ENCODE results near the gene GRM5.
"Not testable (repeated sequence)": the region's sequence is repeated elsewhere in the genome, so short reads cannot be mapped to it uniquely, and the experiment has no call there.

Gene GRM5

GRCh38 chr11:88843766-88844426, 221.9 kb downstream of the GRM5 start:
- not testable (repeated sequence) for H3K36me3 ChIP-seq (ENCODE audit: insufficient read depth, low read length); H3K27me3 ChIP-seq (ENCODE audit: insufficient read depth, low read length); H3K4me1 ChIP-seq (ENCODE audit: control insufficient read depth, insufficient read depth, low read length, unreplicated experiment); H3K4me3 ChIP-seq (ENCODE audit: low read depth, low read length); H3K79me2 ChIP-seq (ENCODE audit: control insufficient read depth, insufficient read depth, low read length, unreplicated experiment); H3K27ac ChIP-seq (ENCODE audit: low read depth, low read length); H2AFZ ChIP-seq (ENCODE audit: low read length, unreplicated experiment)

- not testable (repeated sequence) for H2AFZ ChIP-seq (ENCODE audit: low read length, unreplicated experiment); H3K27ac ChIP-seq (ENCODE audit: low read depth, low read length); H3K79me2 ChIP-seq (ENCODE audit: control insufficient read depth, insufficient read depth, low read length, unreplicated experiment); H3K36me3 ChIP-seq (ENCODE audit: insufficient read depth, low read length); H3K4me3 ChIP-seq (ENCODE audit: low read depth, low read length); H3K4me1 ChIP-seq (ENCODE audit: control insufficient read depth, insufficient read depth, low read length, unreplicated experiment); H3K27me3 ChIP-seq (ENCODE audit: insufficient read depth, low read length)
Measured at GRCh38 chr11:88838139-88838538, 227.6 kb downstream of the GRM5 start.

- not testable (repeated sequence) for H3K27me3 ChIP-seq (ENCODE audit: insufficient read depth, low read length); H3K4me1 ChIP-seq (ENCODE audit: control insufficient read depth, insufficient read depth, low read length, unreplicated experiment); H3K4me3 ChIP-seq (ENCODE audit: low read depth, low read length); H3K36me3 ChIP-seq (ENCODE audit: insufficient read depth, low read length); H2AFZ ChIP-seq (ENCODE audit: low read length, unreplicated experiment); H3K79me2 ChIP-seq (ENCODE audit: control insufficient read depth, insufficient read depth, low read length, unreplicated experiment); H3K27ac ChIP-seq (ENCODE audit: low read depth, low read length)
Measured at GRCh38 chr11:88835709-88836108, 230.1 kb downstream of the GRM5 start.

- no peaks in the 10 kb centered on the region for H3K79me2 ChIP-seq (ENCODE audit: control insufficient read depth, insufficient read depth, low read length, unreplicated experiment)
- H3K27ac ChIP-seq (ENCODE audit: low read depth, low read length): no peak overlapping the region
- no peaks in the 10 kb centered on the region for H3K27me3 ChIP-seq (ENCODE audit: insufficient read depth, low read length)
- no peaks in the 10 kb centered on the region for H3K36me3 ChIP-seq (ENCODE audit: insufficient read depth, low read length)
- no peak overlapping the region for H2AFZ ChIP-seq (ENCODE audit: low read length, unreplicated experiment)
- no peak overlapping the region for H3K4me3 ChIP-seq (ENCODE audit: low read depth, low read length)
- no peaks in the 10 kb centered on the region for H3K4me1 ChIP-seq (ENCODE audit: control insufficient read depth, insufficient read depth, low read length, unreplicated experiment)
Measured at GRCh38 chr11:88831303-88831890, 234.4 kb downstream of the GRM5 start.

- Histone ChIP-seq H3K36me3 (ENCODE audit: insufficient read depth, low read length) (no peaks in the 10 kb centered on the region), H3K27me3 (ENCODE audit: insufficient read depth, low read length) (0 out of 2 replicates have a peak, but pooled peaks cover 4% of the 10 kb centered on the region), H2AFZ (ENCODE audit: low read length, unreplicated experiment) (no peak overlapping the region), H3K79me2 (ENCODE audit: control insufficient read depth, insufficient read depth, low read length, unreplicated experiment) (no peaks in the 10 kb centered on the region), H3K4me1 (ENCODE audit: control insufficient read depth, insufficient read depth, low read length, unreplicated experiment) (no peaks in the 10 kb centered on the region), H3K27ac (ENCODE audit: low read depth, low read length) (no peak overlapping the region), H3K4me3 (ENCODE audit: low read depth, low read length) (no peak overlapping the region)
Measured at GRCh38 chr11:88827018-88827676, 238.6 kb downstream of the GRM5 start.

- H3K27ac ChIP-seq (ENCODE audit: low read depth, low read length): no peak overlapping the region
Measured at GRCh38 chr11:88819616-88820015, 246.2 kb downstream of the GRM5 start.

GRCh38 chr11:88818978-88819377, 246.8 kb downstream of the GRM5 start:
- Histone ChIP-seq H3K4me1 (ENCODE audit: control insufficient read depth, insufficient read depth, low read length, unreplicated experiment) (no peaks in the 10 kb centered on the region), H3K36me3 (ENCODE audit: insufficient read depth, low read length) (no peaks in the 10 kb centered on the region), H2AFZ (ENCODE audit: low read length, unreplicated experiment) (no peak overlapping the region), H3K27ac (ENCODE audit: low read depth, low read length) (no peak overlapping the region), H3K4me3 (ENCODE audit: low read depth, low read length) (no peak overlapping the region), H3K79me2 (ENCODE audit: control insufficient read depth, insufficient read depth, low read length, unreplicated experiment) (no peaks in the 10 kb centered on the region), H3K27me3 (ENCODE audit: insufficient read depth, low read length) (0 out of 2 replicates have a peak, but pooled peaks cover 3% of the 10 kb centered on the region)

More at GRCh38 chr11:88819616-88820015, 246.2 kb downstream of the GRM5 start:
- Histone ChIP-seq H3K36me3 (ENCODE audit: insufficient read depth, low read length) (no peaks in the 10 kb centered on the region), H3K4me3 (ENCODE audit: low read depth, low read length) (no peak overlapping the region), H3K27me3 (ENCODE audit: insufficient read depth, low read length) (0 out of 2 replicates have a peak, but pooled peaks cover 4% of the 10 kb centered on the region), H3K79me2 (ENCODE audit: control insufficient read depth, insufficient read depth, low read length, unreplicated experiment) (no peaks in the 10 kb centered on the region), H3K4me1 (ENCODE audit: control insufficient read depth, insufficient read depth, low read length, unreplicated experiment) (no peaks in the 10 kb centered on the region), H2AFZ (ENCODE audit: low read length, unreplicated experiment) (no peak overlapping the region)

GRCh38 chr11:88815505-88815904, 250.3 kb downstream of the GRM5 start:
- H3K27ac ChIP-seq (ENCODE audit: low read depth, low read length): no peak overlapping the region
- H3K36me3 ChIP-seq (ENCODE audit: insufficient read depth, low read length): no peaks in the 10 kb centered on the region
- no peaks in the 10 kb centered on the region for H3K79me2 ChIP-seq (ENCODE audit: control insufficient read depth, insufficient read depth, low read length, unreplicated experiment)
- no peak overlapping the region for H2AFZ ChIP-seq (ENCODE audit: low read length, unreplicated experiment)
- no peaks in the 10 kb centered on the region for H3K27me3 ChIP-seq (ENCODE audit: insufficient read depth, low read length)
- H3K4me1 ChIP-seq (ENCODE audit: control insufficient read depth, insufficient read depth, low read length, unreplicated experiment): no peaks in the 10 kb centered on the region
- H3K4me3 ChIP-seq (ENCODE audit: low read depth, low read length): no peak overlapping the region

GRCh38 chr11:88814076-88814475, 251.7 kb downstream of the GRM5 start:
- Histone ChIP-seq H3K36me3 (ENCODE audit: insufficient read depth, low read length) (no peaks in the 10 kb centered on the region), H2AFZ (ENCODE audit: low read length, unreplicated experiment) (no peak overlapping the region), H3K79me2 (ENCODE audit: control insufficient read depth, insufficient read depth, low read length, unreplicated experiment) (no peaks in the 10 kb centered on the region), H3K27me3 (ENCODE audit: insufficient read depth, low read length) (no peaks in the 10 kb centered on the region), H3K4me1 (ENCODE audit: control insufficient read depth, insufficient read depth, low read length, unreplicated experiment) (no peaks in the 10 kb centered on the region), H3K27ac (ENCODE audit: low read depth, low read length) (no peak overlapping the region), H3K4me3 (ENCODE audit: low read depth, low read length) (no peak overlapping the region)

- H2AFZ ChIP-seq (ENCODE audit: low read length, unreplicated experiment): no peak overlapping the region
- no peak overlapping the region for H3K4me3 ChIP-seq (ENCODE audit: low read depth, low read length)
- no peaks in the 10 kb centered on the region for H3K4me1 ChIP-seq (ENCODE audit: control insufficient read depth, insufficient read depth, low read length, unreplicated experiment)
- no peaks in the 10 kb centered on the region for H3K79me2 ChIP-seq (ENCODE audit: control insufficient read depth, insufficient read depth, low read length, unreplicated experiment)
- no peak overlapping the region for H3K27ac ChIP-seq (ENCODE audit: low read depth, low read length)
- H3K27me3 ChIP-seq (ENCODE audit: insufficient read depth, low read length): no peaks in the 10 kb centered on the region
- no peaks in the 10 kb centered on the region for H3K36me3 ChIP-seq (ENCODE audit: insufficient read depth, low read length)
Measured at GRCh38 chr11:88813233-88813915, 252.4 kb downstream of the GRM5 start.
